DMS153 (cell line): Measurements from ENCODE around the gene ATXN3L.
"Not testable (repeated sequence)": the region's sequence is repeated elsewhere in the genome, so short reads cannot be mapped to it uniquely, and the experiment has no call there.

Experiments
- DNase-seq: peaks from one replicate; lab custom pipeline; 2025; lab: John Stamatoyannopoulos, UW

ATXN3L gene

GRCh38 chrX:13305108-13305507 is 14.7 kb downstream of the ATXN3L start:
- DNase-seq, result no peak

GRCh38 chrX:13304052-13304451 is 15.8 kb downstream of the ATXN3L start:
- no peak for DNase-seq

GRCh38 chrX:13303248-13303647 is 16.6 kb downstream of the ATXN3L start:
- not testable (repeated sequence) for DNase-seq

- no peak for DNase-seq
Measured at GRCh38 chrX:13298836-13299235, 21.0 kb downstream of the ATXN3L start.

- no peak for DNase-seq
Measured at GRCh38 chrX:13295841-13296240, 24.0 kb downstream of the ATXN3L start.

- peak; percentile 81 for DNase-seq
Measured at GRCh38 chrX:13293700-13294099, 26.2 kb downstream of the ATXN3L start.

GRCh38 chrX:13290891-13291614 is 28.8 kb downstream of the ATXN3L start:
- no peak for DNase-seq

- DNase-seq, result no peak
Measured at GRCh38 chrX:13288671-13289070, 31.2 kb downstream of the ATXN3L start.

GRCh38 chrX:13287816-13288215 is 32.0 kb downstream of the ATXN3L start:
- DNase-seq, result no peak

- no peak for DNase-seq
Measured at GRCh38 chrX:13285693-13286092, 34.2 kb downstream of the ATXN3L start.

GRCh38 chrX:13285229-13285628 is 34.6 kb downstream of the ATXN3L start:
- no peak for DNase-seq

GRCh38 chrX:13284570-13284969 is 35.3 kb downstream of the ATXN3L start:
- no peak for DNase-seq

GRCh38 chrX:13283950-13284546 is 35.8 kb downstream of the ATXN3L start:
- no peak for DNase-seq

GRCh38 chrX:13283512-13283911 is 36.3 kb downstream of the ATXN3L start:
- DNase-seq, result no peak

GRCh38 chrX:13281289-13281688 is 38.6 kb downstream of the ATXN3L start:
- no peak for DNase-seq

- DNase-seq, result no peak
Measured at GRCh38 chrX:13279279-13280018, 40.4 kb downstream of the ATXN3L start.

- DNase-seq, result no peak
Measured at GRCh38 chrX:13277539-13277938, 42.3 kb downstream of the ATXN3L start.

GRCh38 chrX:13276991-13277390 is 42.9 kb downstream of the ATXN3L start:
- DNase-seq, result no peak

GRCh38 chrX:13275031-13275430 is 44.8 kb downstream of the ATXN3L start:
- no peak for DNase-seq

GRCh38 chrX:13272426-13272825 is 47.4 kb downstream of the ATXN3L start:
- no peak for DNase-seq

- no peak for DNase-seq
Measured at GRCh38 chrX:13271511-13271910, 48.3 kb downstream of the ATXN3L start.

GRCh38 chrX:13270360-13270759 is 49.5 kb downstream of the ATXN3L start:
- DNase-seq, result no peak

- no peak for DNase-seq
Measured at GRCh38 chrX:13268874-13269273, 51.0 kb downstream of the ATXN3L start.
